Transverse colon (tissue), 4 donors: ENCODE measurements around the gene FCHSD2.

Experiments
- CTCF ChIP-seq, 5 experiments: fragments of 200-600 bp in 3 of 5; fragments of 450-650 bp in 2 of 5; sonication (generic) in 3 of 5; IDR thresholded peaks; 1 replicate in 2 of 5; 2 replicates in 3 of 5; pipeline ENCODE4 v1.5.1; 2016 to 2017; ENCODE audit warnings: antibody characterized with exemption in 5 of 5, inconsistent platforms in 3 of 5, mild to moderate bottlenecking in 2 of 5, moderate library complexity in 1 of 5
- EP300 ChIP-seq: sonication (generic); formaldehyde crosslinking; IDR thresholded peaks from one replicate; pipeline ENCODE4 v1.6.1; 2017; ENCODE audit warnings: antibody characterized with exemption, low read depth
- POLR2A ChIP-seq: fragments of 450-650 bp; IDR thresholded peaks from one replicate; pipeline ENCODE4 v1.6.1; 2016; ENCODE audit warnings: antibody characterized with exemption, mild to moderate bottlenecking, moderate library complexity
- POLR2AphosphoS5 ChIP-seq, 3 donors: sonication (generic); formaldehyde crosslinking; IDR thresholded peaks; one replicate each; pipeline ENCODE4 v1.6.1; 2016; ENCODE audit warnings: antibody characterized with exemption in 3 of 3

DNA sequence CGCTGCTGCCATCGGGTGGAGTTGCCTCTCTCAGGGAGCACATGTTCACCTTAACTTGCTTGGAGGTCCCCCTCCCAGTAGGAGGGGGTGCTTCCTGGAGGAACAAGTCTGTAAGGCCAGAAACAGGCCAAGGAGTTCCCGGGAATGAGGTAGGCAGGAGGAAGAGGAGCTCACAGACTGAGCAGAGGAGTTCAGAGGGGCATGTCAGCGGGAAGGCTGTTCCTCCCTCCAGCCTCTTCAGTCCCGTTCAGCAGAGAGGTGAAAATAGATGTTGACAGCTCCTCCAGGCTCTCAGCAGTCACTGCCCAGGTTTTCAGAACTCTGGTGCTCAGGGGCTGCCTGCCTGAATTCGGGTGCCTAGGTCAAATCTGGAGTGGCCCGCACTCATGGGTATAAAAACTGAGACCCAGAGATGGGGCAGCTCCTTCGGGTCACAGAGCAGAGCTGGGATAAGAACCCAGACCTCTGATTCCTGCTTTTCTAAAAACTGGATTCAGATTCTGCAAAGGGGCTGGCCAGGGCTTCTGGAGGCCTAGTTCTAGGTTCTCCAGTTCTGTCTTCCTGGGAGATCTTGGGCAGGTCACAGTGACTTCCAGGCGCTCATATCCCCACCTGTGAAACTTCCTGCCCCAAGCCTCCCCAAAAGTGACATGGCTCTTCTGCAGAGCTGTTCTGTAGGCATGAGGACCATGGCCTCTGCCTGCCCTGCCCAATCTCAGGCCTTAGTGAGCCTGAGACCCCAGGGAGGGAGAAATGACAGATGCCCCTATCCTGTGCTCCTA lies 309.6 kb downstream of the FCHSD2 start:
- TF ChIP-seq CTCF (IDR thresholded peaks at IDR 0.05) (no peak), POLR2A (no peak), POLR2AphosphoS5 (IDR thresholded peaks at IDR 0.05) (no peak), EP300 (no peak)
